CD4-positive, alpha-beta memory T cell (primary cell): ENCODE data around the gene SH3BGR. TPM values are rescaled to one million over a fixed set of nuclear protein-coding genes. Genes with fewer than 3 reads are reported as not detected.
"Not testable (repeated sequence)": the region's sequence is repeated elsewhere in the genome, so short reads cannot be mapped to it uniquely, and the experiment has no call there.

ENCODE experiments used
- CTCF ChIA-PET: fragments of 350-600 bp; sonication (Branson Sonifier 250); formaldehyde crosslinking; loops from one replicate; lab custom pipeline; 2021; ENCODE audit warnings: inconsistent platforms; ENCODE audit not compliant: partially characterized antibody; lab: Charles Lee
- POLR2A ChIA-PET: fragments of 350-600 bp; sonication (Branson Sonifier 250); formaldehyde crosslinking; loops from one replicate; lab custom pipeline; 2021; ENCODE audit not compliant: partially characterized antibody; lab: Charles Lee
- DNase-seq, 5 donors: peaks; one replicate each; pipeline versions ENCODE4 v3.0.0 to v3.0.0-alpha.2; 2020 to 2022; ENCODE audit warnings: mixed read lengths in 1 of 5
- H3K27ac ChIP-seq: one replicate; pipeline ENCODE4 v1.7.0; 2013; ENCODE audit warnings: low read depth, low read length
- H3K27me3 ChIP-seq: 2 replicates; pipeline ENCODE4 v1.7.0; 2013; ENCODE audit warnings: mild to moderate bottlenecking, low read length, moderate library complexity; ENCODE audit not compliant: insufficient read depth
- H3K36me3 ChIP-seq: 2 replicates; pipeline ENCODE4 v1.7.0; 2013; ENCODE audit warnings: mild to moderate bottlenecking, low read length, moderate library complexity; ENCODE audit not compliant: insufficient read depth
- H3K4me1 ChIP-seq: 2 replicates; pipeline ENCODE4 v1.7.0; 2013; ENCODE audit warnings: mild to moderate bottlenecking, low read length, moderate library complexity; ENCODE audit not compliant: insufficient read depth
- H3K4me3 ChIP-seq, 2 donors: one replicate each; pipeline ENCODE4 v1.7.0; 2013; ENCODE audit warnings: low read length in 2 of 2, mild to moderate bottlenecking in 1 of 2
- H3K9me3 ChIP-seq, 2 donors: one replicate each; pipeline ENCODE4 v1.7.0; 2013; ENCODE audit warnings: low read length in 2 of 2, control low read depth in 1 of 2; ENCODE audit not compliant: control insufficient read depth in 1 of 2
- H3K27ac Mint-ChIP-seq, 7 donors: one replicate each; pipeline ENCODE4 v1.8.0; 2020 to 2021; ENCODE audit warnings: mixed read lengths in 7 of 7, mild to moderate bottlenecking in 6 of 7, inconsistent platforms in 3 of 7, moderate library complexity in 3 of 7
- H3K27me3 Mint-ChIP-seq, 2 donors: one replicate each; pipeline ENCODE4 v1.8.0; 2020 to 2021; ENCODE audit warnings: mixed read lengths in 2 of 2
- H3K36me3 Mint-ChIP-seq, 2 donors: one replicate each; pipeline ENCODE4 v1.8.0; 2020 to 2021; ENCODE audit warnings: mixed read lengths in 2 of 2, inconsistent platforms in 1 of 2, mild to moderate bottlenecking in 1 of 2
- H3K4me1 Mint-ChIP-seq, 4 donors: one replicate each; pipeline ENCODE4 v1.8.0; 2020 to 2021; ENCODE audit warnings: mixed read lengths in 4 of 4, mild to moderate bottlenecking in 1 of 4
- H3K4me3 Mint-ChIP-seq, 8 donors: one replicate each; pipeline ENCODE4 v1.8.0; 2020 to 2021; ENCODE audit warnings: mixed read lengths in 8 of 8, mild to moderate bottlenecking in 7 of 8, moderate library complexity in 6 of 8, inconsistent platforms in 3 of 8
- H3K9me3 Mint-ChIP-seq, 8 donors: one replicate each; pipeline ENCODE4 v1.8.0; 2020 to 2021; ENCODE audit warnings: mixed read lengths in 8 of 8, mild to moderate bottlenecking in 5 of 8, inconsistent platforms in 3 of 8, moderate library complexity in 1 of 8
- intact Hi-C: fragments of 100-400 bp; cut with micrococcal nuclease; formaldehyde crosslinking; loops from one replicate; pipeline ENCODE4 v1.15.1; 2023
- polyA plus RNA-seq, 2 donors: library from polyadenylated mRNA; unstranded; fragments of 300-500 nt; fragmentation: Illumina TruSeq; gene quantifications; one replicate each; pipeline ENCODE4 v1.2.3, GENCODE V29; 2021
- total RNA-seq, 2 experiments: library from RNA; stranded (reverse); gene quantifications; one replicate each; pipeline ENCODE4 v1.2.3, GENCODE V29; 2021

SH3BGR gene
- total and polyA plus RNA-seq, 4 experiments from 2014 or later: 0.58 to 2.5 (median 1.9) TPM

- Mint-ChIP-seq H3K9me3 (peaks cover 0 to 2% (median 0%) of the 10 kb centered on the region in 8 donors), H3K4me1 (no peaks in the 10 kb centered on the region), H3K36me3 (no peaks in the 10 kb centered on the region), H3K27ac (no peak overlapping the region), H3K4me3 (no peak overlapping the region), H3K27me3 (peaks cover 12 to 13% of the 10 kb centered on the region in 2 donors)
- Histone ChIP-seq H3K4me3 (no peak overlapping the region), H3K9me3 (no peaks in the 10 kb centered on the region), H3K4me1 (no peaks in the 10 kb centered on the region), H3K36me3 (no peaks in the 10 kb centered on the region), H3K27me3 (no peaks in the 10 kb centered on the region), H3K27ac (no peak overlapping the region)
- intact Hi-C loops: no loop called here
- CTCF ChIA-PET: interaction anchor here (1.5 kb wide), 1 partner anchor 18 kb away, joined by 4 read pairs; no protein-coding TSS in a partner anchor
- no peak for DNase-seq
- POLR2A ChIA-PET: no interaction called here
These were observed 84.1 kb downstream of the SH3BGR start for GRCh38 chr21:39535646-39536437.

GRCh38 chr21:39536835-39537234 lies 85.1 kb downstream of the SH3BGR start:
- H3K36me3 Mint-ChIP-seq: no peaks in the 10 kb centered on the region
- H3K27me3 Mint-ChIP-seq: peaks cover 9 to 16% of the 10 kb centered on the region in 2 donors
- H3K9me3 ChIP-seq: no peaks in the 10 kb centered on the region
- H3K4me1 Mint-ChIP-seq: no peaks in the 10 kb centered on the region
- H3K4me3 ChIP-seq: no peak overlapping the region
- intact Hi-C loops: no loop called here
- no peaks in the 10 kb centered on the region for H3K4me1 ChIP-seq
- DNase-seq: no peak
- H3K9me3 Mint-ChIP-seq: peaks cover 0 to 4% (median under 1%) of the 10 kb centered on the region in 8 donors
- no peaks in the 10 kb centered on the region for H3K27me3 ChIP-seq
- no peak overlapping the region for H3K4me3 Mint-ChIP-seq
- no peak overlapping the region for H3K27ac ChIP-seq
- H3K27ac Mint-ChIP-seq: no peak overlapping the region
- ChIA-PET CTCF (no interaction called here), POLR2A (no interaction called here)
- no peaks in the 10 kb centered on the region for H3K36me3 ChIP-seq

GRCh38 chr21:39537571-39537970 lies 85.8 kb downstream of the SH3BGR start:
- H3K9me3 ChIP-seq: no peaks in the 10 kb centered on the region
- no peak overlapping the region for H3K27ac Mint-ChIP-seq
- H3K9me3 Mint-ChIP-seq: peaks cover 0 to 4% (median under 1%) of the 10 kb centered on the region in 8 donors
- no peaks in the 10 kb centered on the region for H3K36me3 Mint-ChIP-seq
- no peak overlapping the region for H3K4me3 ChIP-seq
- no peaks in the 10 kb centered on the region for H3K27me3 ChIP-seq
- intact Hi-C loops: no loop called here
- no peak for DNase-seq
- H3K4me1 ChIP-seq: no peaks in the 10 kb centered on the region
- H3K27me3 Mint-ChIP-seq: peaks cover 9 to 14% of the 10 kb centered on the region in 2 donors
- no peak overlapping the region for H3K27ac ChIP-seq
- POLR2A ChIA-PET: no interaction called here
- no peak overlapping the region for H3K4me3 Mint-ChIP-seq
- H3K4me1 Mint-ChIP-seq: no peaks in the 10 kb centered on the region
- H3K36me3 ChIP-seq: no peaks in the 10 kb centered on the region
- CTCF ChIA-PET: no interaction called here

GRCh38 chr21:39538453-39539042 lies 86.8 kb downstream of the SH3BGR start:
- Mint-ChIP-seq H3K4me1 (no peaks in the 10 kb centered on the region), H3K36me3 (no peaks in the 10 kb centered on the region), H3K4me3 (no peak overlapping the region), H3K27ac (no peak overlapping the region), H3K27me3 (peaks cover 7 to 11% of the 10 kb centered on the region in 2 donors), H3K9me3 (peaks cover 0 to 4% (median under 1%) of the 10 kb centered on the region in 8 donors)
- Histone ChIP-seq H3K4me3 (no peak overlapping the region), H3K9me3 (no peaks in the 10 kb centered on the region), H3K27me3 (no peaks in the 10 kb centered on the region), H3K36me3 (no peaks in the 10 kb centered on the region), H3K4me1 (no peaks in the 10 kb centered on the region), H3K27ac (no peak overlapping the region)
- no peak for DNase-seq
- intact Hi-C loops: no loop called here
- ChIA-PET POLR2A (no interaction called here), CTCF (interaction anchor here (2.5 kb wide), 1 partner anchor 21 kb away, joined by 6 read pairs; no protein-coding TSS in a partner anchor)

- H3K36me3 Mint-ChIP-seq, POLR2A ChIA-PET, H3K27ac ChIP-seq, H3K4me1 ChIP-seq, H3K36me3 ChIP-seq, H3K4me3 Mint-ChIP-seq, DNase-seq, H3K27me3 ChIP-seq, H3K4me3 ChIP-seq, H3K9me3 Mint-ChIP-seq, H3K4me1 Mint-ChIP-seq, intact Hi-C loops, H3K27ac Mint-ChIP-seq, H3K9me3 ChIP-seq: not testable (repeated sequence)
- H3K27me3 Mint-ChIP-seq: peaks cover 8 to 10% of the 10 kb centered on the region in 2 donors
- CTCF ChIA-PET: interaction anchor here (2.5 kb wide), 1 partner anchor 22 kb away, joined by 6 read pairs; no protein-coding TSS in a partner anchor
These were observed 88.6 kb downstream of the SH3BGR start for GRCh38 chr21:39540367-39540766.

- no peaks in the 10 kb centered on the region for H3K9me3 ChIP-seq
- no peaks in the 10 kb centered on the region for H3K4me1 ChIP-seq
- POLR2A ChIA-PET: no interaction called here
- no peak overlapping the region for H3K27ac ChIP-seq
- H3K27ac Mint-ChIP-seq: no peak overlapping the region
- no peaks in the 10 kb centered on the region for H3K4me1 Mint-ChIP-seq
- H3K36me3 ChIP-seq: no peaks in the 10 kb centered on the region
- no peak overlapping the region for H3K4me3 Mint-ChIP-seq
- no peaks in the 10 kb centered on the region for H3K36me3 Mint-ChIP-seq
- CTCF ChIA-PET: no interaction called here
- DNase-seq: no peak
- no peaks in the 10 kb centered on the region for H3K27me3 ChIP-seq
- H3K27me3 Mint-ChIP-seq: peaks cover 8 to 10% of the 10 kb centered on the region in 2 donors
- H3K9me3 Mint-ChIP-seq: peaks cover 0 to 17% (median 1%) of the 10 kb centered on the region in 8 donors
- no peak overlapping the region for H3K4me3 ChIP-seq
- intact Hi-C loops: no loop called here
These were observed 91.0 kb downstream of the SH3BGR start for GRCh38 chr21:39542736-39543135.

- H3K27ac ChIP-seq: no peak overlapping the region
- H3K27me3 ChIP-seq: no peaks in the 10 kb centered on the region
- H3K9me3 ChIP-seq: no peaks in the 10 kb centered on the region
- no peaks in the 10 kb centered on the region for H3K4me1 ChIP-seq
- CTCF ChIA-PET: no interaction called here
- peaks cover 1 to 6% of the 10 kb centered on the region in 2 donors for H3K27me3 Mint-ChIP-seq
- no peaks in the 10 kb centered on the region for H3K4me1 Mint-ChIP-seq
- POLR2A ChIA-PET: no interaction called here
- H3K36me3 Mint-ChIP-seq: no peaks in the 10 kb centered on the region
- no peak overlapping the region for H3K27ac Mint-ChIP-seq
- intact Hi-C loops: no loop called here
- no peaks in the 10 kb centered on the region for H3K36me3 ChIP-seq
- H3K4me3 ChIP-seq: no peak overlapping the region
- H3K9me3 Mint-ChIP-seq: peaks cover 0 to 13% (median 4%) of the 10 kb centered on the region in 8 donors
- DNase-seq: no peak
- H3K4me3 Mint-ChIP-seq: no peak overlapping the region
These were observed 94.8 kb downstream of the SH3BGR start for GRCh38 chr21:39546522-39546921.
